Stimulated activated CD4-positive, alpha-beta T cell treated with anti-CD3 and anti-CD28 coated beads, Interleukin-2, amount 100 ng/mL, for 24 hours (primary cell): ENCODE results near the gene TNXB.

Experiments used
- DNase-seq, 2 donors: peaks; one replicate each; pipeline ENCODE4 v3.0.0-alpha.2; 2020

Gene TNXB

DNA sequence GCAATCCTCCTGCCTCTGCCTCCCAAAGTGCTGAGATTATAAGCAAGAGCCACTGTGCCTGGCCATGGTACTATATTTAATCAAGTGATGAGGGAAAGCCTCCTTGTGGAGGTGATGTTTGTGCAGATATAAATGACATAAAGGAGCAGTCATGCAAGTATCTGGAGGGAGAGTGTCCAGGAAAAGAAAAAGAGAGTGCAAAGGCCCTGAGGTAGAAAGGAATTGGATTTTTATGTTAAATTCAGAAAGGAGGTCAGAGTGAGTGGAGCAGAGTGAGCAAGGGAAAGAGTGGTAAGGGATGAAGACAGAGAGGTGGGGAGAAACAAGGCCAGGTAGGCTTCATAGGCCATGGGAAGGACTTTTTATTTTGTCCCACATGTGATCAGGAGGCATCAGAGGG lies 28.3 kb upstream of the TNXB start:
- no peak for DNase-seq

DNA sequence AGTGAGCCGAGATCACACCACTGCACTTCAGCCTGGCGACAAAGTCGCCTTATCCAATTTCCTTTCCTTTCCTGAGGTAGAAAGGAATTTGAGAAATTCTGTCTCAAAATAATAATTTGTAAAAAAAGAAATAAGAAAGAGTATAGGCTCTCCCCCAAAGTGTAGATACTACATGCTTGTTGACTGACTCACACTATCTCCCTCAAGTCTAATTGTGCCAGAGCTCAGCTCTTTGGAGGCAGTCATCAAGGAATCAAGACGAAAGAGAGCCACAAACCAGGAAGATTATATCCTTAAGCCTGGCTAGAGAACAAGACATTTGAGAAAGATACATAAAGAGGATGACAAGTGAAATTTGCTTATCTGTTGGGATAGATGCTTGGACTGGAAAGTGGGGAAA lies 24.6 kb upstream of the TNXB start:
- DNase-seq, result no peak

DNA sequence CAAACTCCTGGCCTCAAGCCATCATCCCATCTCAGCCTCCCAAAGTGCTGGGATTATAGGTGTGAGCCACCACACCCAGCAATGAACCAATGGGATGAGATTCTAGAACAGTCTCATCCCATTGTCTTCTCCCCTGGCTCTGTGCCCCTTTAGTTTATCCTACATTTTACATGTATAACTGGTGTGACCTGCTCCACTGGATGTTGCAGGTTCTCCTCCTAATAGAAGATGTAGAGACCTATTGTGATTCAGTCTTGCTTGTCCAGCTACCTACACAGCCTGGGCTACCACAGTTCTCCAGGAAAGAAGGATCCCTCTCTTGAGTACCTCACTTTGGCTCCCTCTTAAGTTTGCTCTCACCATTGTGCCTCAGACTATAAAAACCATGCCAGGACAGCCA lies 23.0 kb upstream of the TNXB start:
- no peak for DNase-seq

DNA sequence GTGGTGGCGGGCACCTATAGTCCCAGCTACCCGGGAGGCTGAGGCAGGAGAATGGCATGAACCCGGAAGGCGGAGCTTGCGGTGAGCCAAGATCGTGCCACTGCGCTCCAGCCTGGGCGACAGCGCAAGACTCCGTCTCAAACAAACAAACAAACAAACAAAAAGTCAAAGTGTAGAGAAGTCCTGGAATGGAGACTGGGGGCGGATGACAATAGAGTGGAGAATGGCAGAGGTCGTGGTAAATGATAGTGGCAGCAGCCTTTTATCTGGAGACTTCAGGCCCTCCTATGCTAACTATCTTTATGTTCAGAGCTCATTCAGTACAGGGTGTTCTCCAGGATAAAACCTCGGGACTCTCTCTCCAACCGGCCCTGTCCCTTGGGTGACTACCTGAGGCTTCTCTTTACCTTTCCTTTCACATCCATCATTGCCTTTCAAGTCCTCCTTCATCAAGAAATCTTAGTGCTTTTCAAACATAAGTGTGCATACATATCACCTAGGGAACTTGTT lies 22.4 kb upstream of the TNXB start:
- DNase-seq, result no peak

DNA sequence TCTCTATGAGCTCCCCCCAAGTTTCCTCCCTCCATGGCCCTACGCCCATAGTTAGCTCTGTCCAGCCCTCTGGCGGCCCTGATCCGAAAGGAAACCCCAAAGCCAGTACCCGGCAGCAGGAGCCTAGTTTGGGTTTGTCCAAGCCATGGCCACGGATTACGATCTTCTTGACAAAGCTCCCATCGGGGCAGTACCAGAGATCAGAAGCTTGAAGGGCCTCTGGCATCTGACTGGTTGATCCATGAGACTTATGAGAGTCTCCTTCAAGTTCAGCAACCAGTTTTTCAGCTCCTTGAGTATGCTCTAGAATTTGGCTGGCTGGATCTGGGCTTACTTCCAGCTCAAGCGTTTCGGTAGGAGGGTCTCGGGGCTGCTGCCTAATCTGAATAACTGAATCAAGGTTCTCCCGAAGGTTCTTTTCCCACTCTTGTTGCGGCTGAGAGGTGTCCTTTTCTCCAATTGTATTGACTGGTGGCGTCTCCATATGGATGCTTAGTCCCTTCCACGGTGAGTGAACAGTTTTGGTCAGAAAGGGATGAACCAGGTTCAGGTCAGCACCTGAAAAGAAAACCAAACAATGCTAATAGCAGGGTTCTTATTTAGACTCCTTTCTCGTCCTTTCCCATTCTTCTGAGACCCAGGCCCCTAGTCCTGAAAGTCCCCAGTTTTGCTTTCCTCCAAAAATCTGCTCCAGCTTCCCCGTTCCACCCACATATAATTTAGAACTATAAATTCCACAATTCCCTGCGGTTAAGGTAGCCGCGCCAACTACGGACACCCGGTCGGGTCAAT lies 20.4 kb upstream of the TNXB start:
- peak in 1 of 2 donors; percentile 22 for DNase-seq

DNA sequence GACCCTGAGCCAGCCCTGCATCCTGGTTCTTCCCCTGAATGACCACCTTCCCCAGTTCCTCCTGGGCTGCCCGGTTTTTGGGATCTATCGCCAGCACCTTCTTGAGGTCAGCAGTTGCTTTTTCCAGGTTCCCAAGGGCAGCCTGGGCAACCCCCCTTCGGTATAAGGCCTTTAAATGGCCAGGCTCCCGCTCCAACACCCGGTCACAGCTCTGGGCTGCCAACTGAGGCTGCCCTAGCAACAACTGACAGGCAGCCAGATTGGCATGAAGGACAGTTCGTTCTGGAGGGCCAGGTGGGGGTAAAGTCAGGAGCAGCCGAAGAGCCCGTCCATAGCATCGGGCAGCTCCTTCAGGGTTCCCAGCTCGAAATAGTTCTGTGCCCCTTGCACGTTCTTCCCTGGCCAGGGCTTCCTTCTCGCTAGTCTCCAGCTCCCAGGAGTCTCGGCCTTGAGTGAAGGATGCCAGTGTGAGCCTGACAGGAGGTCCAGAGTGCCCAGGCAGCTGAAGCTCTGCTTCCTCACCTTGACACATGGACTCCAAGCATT lies 19.7 kb upstream of the TNXB start:
- no peak for DNase-seq

DNA sequence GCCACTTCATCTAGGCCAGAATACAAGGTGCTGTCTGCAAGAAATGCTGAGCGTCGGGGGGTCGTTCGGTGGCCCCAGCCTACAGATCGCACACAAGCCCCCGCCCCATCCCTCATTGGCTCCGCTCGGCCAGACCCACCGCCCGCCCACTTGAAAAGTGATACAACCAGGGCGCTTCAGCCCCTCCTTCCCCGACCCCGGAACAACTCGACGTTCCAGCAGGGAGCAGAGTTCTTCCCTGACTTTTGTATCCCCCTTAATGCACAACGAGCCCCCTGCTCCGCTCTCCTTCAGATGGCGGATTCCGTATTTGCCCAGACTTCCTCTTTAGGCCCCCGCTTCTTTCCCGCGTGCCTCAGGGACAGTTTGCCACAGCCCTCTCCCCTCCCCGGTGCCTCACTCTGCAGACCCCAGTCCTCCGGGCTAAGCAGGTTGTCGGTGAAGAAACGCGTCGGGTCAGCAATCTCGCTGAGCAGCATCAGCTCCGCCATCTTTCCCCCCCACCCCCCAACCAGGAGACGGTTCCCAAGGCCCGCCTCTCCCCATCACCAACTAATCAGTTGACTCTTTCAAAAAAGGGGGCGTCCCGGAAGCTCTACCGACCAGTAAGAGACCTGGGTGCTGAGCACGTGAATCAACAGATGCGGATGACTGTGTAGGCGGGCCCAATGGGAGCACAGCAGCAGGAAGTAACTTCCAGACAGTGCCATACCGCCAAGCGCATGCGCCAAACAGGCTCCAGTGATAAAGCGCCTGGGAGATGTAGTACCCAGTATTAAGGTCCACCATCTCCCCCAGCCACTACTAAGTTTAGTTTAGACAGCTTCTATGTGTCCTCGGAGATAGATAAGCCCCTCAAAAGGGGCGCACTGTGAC lies 18.8 kb upstream of the TNXB start, which contains the start of gene ATF6B:
TSS of gene ATF6B (minus strand) at position 530 of the 876 bp plus-strand sequence. CDS start at position 491, 39 bp downstream.
- DNase-seq, result peak; percentile 95 to 98

DNA sequence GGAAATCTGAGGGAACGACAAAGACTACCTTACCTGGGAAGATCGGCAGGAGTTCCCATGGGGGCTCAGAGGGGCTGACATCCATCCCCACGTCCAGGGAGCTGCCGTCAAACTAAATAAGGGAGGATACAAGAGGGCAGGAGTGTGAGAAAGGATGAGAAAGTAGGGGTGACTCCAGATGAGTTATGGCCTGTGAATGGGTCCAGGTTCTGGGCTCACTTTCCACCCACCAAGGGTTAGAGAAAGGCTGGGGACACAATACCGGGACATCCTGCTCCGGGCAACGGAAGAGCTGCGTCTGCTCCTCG lies 18.2 kb upstream of the TNXB start:
- no peak for DNase-seq

DNA sequence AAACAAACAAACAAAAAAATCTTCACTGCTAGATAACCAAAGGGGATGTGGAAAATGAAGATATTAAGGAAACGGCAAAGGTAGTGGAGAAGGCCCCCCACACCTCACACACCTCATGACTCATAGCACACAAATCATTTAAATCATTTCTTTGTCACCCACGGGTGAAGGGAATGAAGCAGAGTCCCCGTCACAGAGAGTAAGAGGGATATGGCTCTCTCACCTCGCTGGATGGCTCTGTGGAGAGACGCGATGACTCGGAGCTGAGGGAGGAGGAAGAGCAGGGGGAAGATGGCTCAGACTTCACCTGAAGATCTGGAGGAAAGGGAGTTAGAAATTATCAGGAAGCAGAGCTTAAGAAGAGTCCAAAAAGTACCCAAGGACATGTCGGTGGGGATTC lies 17.7 kb upstream of the TNXB start:
- no peak for DNase-seq

DNA sequence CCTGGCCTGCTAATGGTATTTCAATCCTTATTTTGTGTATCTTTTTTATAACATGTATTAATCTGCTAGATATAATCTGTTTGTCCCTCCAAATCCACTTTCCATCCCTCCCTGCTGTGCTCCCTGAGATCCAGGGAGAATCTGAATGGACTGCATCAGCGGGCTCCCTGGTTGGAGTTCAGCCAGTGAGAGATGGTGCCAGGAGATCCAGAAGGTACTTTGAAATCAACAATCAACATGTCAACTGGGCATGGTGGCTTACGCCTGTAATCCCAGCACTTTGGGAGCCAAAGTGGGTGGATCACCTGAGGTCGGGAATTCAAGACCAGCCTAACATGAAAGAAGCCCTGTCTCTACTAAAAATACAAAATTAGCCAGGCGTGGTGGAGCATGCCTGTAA lies 14.5 kb upstream of the TNXB start:
- no peak for DNase-seq

DNA sequence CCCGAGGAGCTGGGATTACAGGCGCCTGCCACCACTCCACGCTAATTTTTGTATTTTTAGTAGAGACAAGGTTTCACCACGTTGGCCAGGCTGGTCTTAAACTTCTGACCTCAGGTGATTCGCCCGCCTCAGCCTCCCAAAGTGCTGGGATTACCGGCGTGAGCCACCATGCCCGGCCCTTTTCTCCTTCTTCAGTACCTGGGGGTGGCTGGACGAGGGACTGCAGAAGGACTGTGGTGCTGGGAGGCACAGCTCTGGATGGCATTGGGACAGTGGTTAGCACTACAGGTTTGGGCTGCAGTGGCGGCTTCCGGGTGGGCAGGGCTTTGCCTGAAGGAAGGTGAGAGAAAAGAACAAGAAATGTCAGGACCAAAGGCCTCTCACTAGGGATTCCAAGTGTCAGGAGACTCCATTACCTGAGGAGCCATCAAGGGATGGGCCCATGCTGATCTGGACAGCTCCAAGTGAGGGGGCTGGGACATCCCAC lies 11.5 kb upstream of the TNXB start:
- DNase-seq, result no peak

DNA sequence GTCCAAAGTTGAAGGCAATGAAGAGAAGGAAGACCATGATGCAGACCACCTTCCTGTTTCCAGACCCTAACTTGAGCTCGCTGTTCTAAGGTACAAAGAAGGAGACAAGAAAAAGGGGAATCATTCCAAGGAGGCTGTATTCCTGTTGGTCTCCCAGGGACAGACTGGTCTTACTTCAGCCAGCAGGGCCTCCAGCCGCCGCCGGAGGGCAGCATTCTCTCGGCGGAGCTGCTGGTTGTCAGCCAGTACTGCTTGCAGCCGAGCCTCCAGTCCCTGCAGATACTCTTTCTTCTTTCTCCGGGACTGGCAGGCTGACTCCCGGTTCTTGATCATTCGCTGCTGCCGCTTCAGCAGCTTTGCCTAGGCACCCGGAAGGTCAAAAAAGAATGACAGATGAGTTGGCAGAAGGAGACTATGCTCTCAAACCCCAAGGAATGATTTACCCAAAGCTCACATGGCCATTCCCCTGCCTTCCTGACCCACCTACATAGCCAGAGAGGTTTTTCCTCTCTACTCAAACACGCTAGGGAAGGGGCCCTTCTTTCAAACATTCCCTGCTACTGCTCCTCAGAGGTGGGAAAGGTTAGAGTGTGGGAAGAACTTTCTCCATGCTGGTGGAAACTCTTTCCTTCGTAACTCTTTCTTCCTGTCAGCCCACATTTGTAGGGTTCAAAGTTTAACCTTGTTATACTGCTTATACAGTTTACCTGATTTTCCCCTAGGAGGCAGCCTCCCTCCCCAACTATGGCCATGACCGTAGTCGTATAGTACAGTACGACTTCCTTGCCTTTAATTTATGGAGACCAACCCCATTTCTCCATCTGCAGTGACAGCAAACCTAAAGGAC lies 9.9 kb upstream of the TNXB start:
- DNase-seq, result peak; percentile 72 to 78

DNA sequence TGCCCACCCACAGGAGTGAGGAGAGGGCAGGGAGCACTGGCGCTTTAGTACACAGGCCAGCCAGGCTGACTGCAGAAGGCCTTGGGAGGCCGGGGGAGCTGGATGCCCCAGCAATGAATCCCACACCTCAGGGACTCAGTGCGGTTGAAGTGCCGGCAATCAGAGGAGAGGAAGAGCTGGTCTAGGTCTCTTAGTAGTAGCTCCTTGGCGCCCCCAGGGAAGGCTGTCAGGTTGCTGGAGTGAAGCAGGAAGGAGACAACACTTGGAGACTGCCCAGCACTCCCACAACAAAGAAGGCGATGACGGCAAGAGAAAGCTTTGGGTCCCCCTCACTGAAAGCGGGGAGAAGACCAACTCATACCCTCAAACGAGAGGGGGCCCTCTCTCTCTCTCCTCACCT lies 8.3 kb upstream of the TNXB start:
- DNase-seq, result no peak

DNA sequence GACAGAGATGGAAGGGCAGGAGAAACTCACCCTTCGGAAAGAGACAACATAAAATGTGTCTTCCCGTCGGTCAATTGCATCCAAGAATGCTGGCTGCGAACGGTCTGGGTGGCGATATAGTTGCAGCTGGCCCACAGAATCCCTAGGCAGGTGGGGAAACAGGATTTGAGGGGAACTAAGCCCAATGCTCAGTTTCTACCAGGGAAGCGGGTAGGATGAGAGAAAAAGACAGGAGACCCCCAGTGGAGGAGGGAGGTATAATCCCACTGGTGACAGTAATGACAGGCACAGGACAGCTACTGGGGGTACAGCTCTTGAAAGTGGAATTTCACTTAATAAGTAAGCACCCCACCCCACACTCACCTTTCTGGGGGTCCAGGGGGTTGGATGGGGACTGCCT lies 7.5 kb upstream of the TNXB start:
- DNase-seq, result no peak

DNA sequence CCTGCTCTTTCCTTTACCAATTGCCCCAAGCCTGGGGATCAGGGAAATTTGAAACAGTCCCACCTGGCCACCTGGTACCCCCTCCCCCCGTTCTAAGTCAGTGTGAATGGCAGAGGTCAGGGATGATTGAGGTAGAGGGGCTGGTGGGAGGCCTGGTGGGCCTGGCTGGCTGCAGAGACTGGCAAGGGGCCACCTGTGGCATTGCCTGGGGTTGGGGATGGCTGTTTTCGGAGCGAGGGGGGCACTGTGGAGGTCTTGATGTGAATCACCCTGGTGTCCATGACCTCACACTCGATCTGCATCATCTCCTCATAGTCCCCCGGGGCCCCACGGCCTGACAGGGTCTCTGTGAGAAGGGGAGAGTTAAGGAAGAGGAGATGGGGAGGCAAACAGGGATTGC lies 6.5 kb upstream of the TNXB start:
- DNase-seq, result no peak

DNA sequence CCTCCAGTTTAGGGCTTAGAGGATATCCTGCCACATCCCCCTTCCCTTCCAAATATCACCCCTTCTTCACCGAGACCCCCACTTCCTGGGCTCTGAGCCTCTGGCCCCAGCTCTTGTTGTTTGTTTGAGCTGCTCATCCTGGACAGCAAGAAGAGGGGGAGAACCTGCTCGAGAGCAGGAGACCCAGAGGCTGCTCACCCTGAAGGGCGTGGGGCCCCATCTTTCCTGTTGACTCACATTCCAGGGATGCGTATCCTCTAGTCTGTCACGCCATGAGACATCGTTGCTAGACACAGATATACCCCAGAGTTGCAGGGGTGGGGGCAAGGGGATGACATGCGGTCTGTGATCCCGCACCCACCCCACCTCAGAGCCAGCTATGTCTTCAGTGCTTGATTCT lies 5.7 kb upstream of the TNXB start:
- no peak for DNase-seq

DNA sequence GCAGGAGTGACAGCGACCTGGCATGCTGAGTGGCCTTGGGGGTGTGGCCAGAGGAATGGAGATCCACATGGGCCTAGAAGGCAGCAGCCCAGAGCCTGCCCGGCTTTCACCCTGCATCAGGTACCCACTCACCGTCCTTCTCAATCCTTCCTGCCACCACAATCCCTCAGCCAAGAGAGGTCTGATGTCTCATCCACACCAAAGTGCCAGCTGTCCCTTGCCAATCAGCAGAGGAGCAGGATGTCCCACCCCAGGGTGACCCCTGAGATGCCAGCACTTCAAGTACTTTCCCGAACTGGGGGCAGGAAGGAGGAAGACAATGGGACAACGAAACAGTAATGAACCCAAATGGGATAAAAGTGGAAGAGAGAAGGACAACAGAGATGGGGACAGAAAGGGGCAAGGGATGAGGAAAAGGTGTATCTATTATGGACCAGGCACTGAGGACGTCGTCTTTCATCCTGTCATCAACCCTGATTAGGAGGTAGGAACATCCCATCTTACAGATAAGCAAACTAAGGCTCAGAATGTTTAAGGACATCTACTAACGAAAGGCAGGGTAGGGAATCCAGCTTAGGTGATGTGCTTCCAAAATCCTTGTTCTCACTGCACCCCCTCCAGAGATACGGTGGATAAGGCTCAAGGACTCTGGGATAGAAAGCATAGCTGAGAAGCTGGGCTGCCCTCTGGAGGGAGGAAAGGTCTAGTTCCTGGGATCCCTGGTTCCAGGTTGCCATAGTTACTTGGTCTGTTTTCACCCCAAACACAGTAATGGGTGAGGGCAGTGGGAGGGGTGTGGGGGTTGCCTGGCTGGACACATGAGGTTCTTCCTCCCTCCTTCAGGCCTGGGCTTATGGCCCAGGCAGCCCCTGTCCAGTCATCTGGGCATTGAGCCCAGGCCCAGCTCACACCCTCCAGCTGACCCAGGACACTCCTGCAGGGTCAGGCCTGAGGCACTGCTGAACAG lies 4.5 kb upstream of the TNXB start:
- no peak for DNase-seq

DNA sequence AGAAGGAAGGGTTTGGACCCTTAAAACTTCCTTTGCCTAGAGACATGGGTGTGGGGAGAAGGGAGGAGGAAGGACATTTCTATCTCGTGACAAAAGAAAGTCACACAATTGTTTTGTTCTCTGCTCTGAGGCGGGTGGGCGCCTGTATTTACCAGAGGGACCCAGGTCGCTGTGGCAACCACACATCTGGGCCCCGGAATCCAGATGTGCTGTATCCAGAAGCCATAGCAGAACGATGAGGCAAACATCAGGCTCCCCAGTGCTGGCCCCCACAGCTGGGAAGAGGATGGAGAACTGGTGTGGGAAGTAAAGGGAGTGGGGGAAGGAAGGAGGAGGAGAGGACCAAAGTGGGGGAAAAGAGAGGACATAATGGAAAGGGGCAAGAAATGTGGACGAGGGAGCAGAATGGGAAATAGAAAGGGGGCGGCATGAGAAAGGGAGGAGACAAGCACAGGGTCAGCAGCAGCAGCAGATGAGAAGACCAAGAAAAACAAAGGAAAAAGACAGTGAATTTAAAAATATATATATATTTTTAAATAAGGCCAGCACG lies 3.4 kb upstream of the TNXB start:
- DNase-seq, result no peak

DNA sequence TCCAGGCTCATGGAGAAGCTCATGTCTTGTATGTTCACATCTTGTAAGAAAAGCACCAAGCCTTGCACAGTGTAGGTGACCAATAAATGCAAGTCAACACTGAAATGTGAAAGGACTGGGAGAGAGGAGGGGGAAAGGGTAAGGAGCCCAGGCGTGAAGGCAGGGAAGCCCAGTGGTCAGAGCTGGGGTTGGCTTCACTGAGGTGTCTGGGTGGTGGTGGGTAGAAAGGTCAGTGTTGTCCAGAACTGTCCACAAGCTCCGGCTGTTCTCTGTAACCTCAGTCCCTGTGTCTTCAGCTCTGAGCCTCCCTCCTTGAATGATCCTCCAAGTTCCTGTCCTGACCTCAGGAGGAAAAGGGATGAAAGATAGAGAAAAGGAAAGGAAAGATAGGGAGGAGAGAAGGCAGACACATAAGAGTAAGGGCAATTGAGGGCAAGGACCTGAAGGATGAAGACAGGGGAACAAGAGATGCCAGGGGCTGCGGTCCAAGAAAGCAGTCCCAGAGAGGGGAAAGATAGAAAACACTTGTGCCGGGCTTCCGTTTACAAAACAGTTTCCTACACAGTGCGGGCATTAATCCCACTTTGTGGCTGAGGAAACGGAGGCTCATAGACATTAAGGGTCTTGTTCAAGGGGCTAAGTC lies 2.4 kb upstream of the TNXB start:
- DNase-seq, result no peak

DNA sequence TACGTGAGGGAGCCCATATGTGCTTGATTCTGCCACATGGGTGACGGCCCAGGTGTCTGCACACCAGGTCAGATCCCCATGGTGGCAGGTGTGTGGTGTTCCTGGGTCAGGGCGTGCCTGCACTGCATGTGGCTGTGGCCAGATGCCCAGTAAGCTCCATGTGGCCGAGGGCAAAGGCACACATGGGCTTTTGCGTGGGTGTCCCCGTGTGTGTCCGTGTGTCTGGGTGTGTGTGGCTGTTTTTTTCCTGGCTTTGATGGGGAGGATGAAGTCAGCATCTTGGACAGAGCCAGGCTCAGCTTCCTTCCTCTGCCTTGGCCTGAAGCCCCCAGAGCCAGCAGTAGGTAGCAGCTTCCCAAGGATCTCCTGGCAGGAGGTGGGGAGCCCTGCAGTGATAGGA lies 1.5 kb upstream of the TNXB start:
- no peak for DNase-seq

DNA sequence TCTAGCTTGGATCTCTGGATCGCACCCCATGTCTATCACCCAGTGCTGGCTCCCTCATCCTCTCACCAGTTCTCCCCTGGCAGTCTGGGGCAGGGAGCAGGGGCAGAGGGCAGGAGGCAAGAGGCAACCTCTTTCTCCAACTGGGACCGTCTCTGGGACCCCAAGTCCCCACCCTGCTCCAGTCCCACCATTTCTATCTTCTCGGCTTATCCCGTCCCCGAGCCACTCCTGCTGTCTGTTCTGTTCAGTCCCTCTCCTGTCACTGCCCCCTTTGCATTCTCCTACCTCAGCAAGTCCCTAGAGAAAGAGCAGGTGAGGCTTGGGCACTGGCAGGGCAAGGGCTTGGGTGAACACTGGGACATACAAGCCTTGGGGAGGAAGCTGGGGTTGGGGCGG lies 625 bp upstream of the TNXB start:
- DNase-seq, result no peak
